ENCODE measurements around the gene NT5C1B.

Gene NT5C1B

GRCh38 chr2:18603854-18604530 is 14.6 kb upstream of the NT5C1B start:
- H3K4me2 ChIP-seq: no peak overlapping the region
- peaks cover 14% of the 10 kb centered on the region for H3K4me1 ChIP-seq
- H3K27ac ChIP-seq: no peak overlapping the region
- no peaks in the 10 kb centered on the region for H3K36me3 ChIP-seq
- H4K20me1 ChIP-seq: no peaks in the 10 kb centered on the region
- no peak overlapping the region for H3K9ac ChIP-seq
- TF ChIP-seq Cebpa-rat (IDR thresholded peaks at IDR 0.05): no peak
- H3K4me3 ChIP-seq: no peak overlapping the region
- H3K27me3 ChIP-seq: no peaks in the 10 kb centered on the region
- no peaks in the 10 kb centered on the region for H3K9me3 ChIP-seq

GRCh38 chr2:18602298-18602697 is 12.9 kb upstream of the NT5C1B start:
- H3K4me1 ChIP-seq: peaks cover 31% of the 10 kb centered on the region
- TF ChIP-seq Cebpa-rat (IDR thresholded peaks at IDR 0.05): no peak

GRCh38 chr2:18600255-18600613 is 10.9 kb upstream of the NT5C1B start:
- Histone ChIP-seq H3K4me1 (peaks cover 35% of the 10 kb centered on the region), H3K4me3 (no peak overlapping the region), H3K9ac (no peak overlapping the region), H3K4me2 (0 out of 2 replicates have a peak overlapping the region, but pooled peaks have one; percentile 15), H4K20me1 (no peaks in the 10 kb centered on the region), H3K9me3 (no peaks in the 10 kb centered on the region), H3K27me3 (no peaks in the 10 kb centered on the region), H3K36me3 (no peaks in the 10 kb centered on the region), H3K27ac (no peak overlapping the region)
- no peak for TF ChIP-seq Cebpa-rat (IDR thresholded peaks at IDR 0.05)

More at GRCh38 chr2:18602298-18602697, 12.9 kb upstream of the NT5C1B start:
- Histone ChIP-seq H3K9me3 (no peaks in the 10 kb centered on the region), H3K27ac (no peak overlapping the region), H3K27me3 (no peaks in the 10 kb centered on the region), H3K9ac (no peak overlapping the region), H3K36me3 (no peaks in the 10 kb centered on the region), H3K4me3 (no peak overlapping the region), H3K4me2 (no peak overlapping the region), H4K20me1 (no peaks in the 10 kb centered on the region)

- Histone ChIP-seq H3K4me1 (peaks cover 35% of the 10 kb centered on the region), H3K4me2 (peak overlapping the region; percentile 66), H3K27ac (no peak overlapping the region), H3K9me3 (no peaks in the 10 kb centered on the region), H3K36me3 (no peaks in the 10 kb centered on the region), H3K4me3 (no peak overlapping the region), H3K9ac (no peak overlapping the region), H3K27me3 (no peaks in the 10 kb centered on the region), H4K20me1 (no peaks in the 10 kb centered on the region)
- TF ChIP-seq Cebpa-rat (IDR thresholded peaks at IDR 0.05): no peak
These were observed 10.3 kb upstream of the NT5C1B start for GRCh38 chr2:18599509-18600254.

GRCh38 chr2:18598848-18599484 is 9.6 kb upstream of the NT5C1B start:
- peak overlapping the region; percentile 39; the same call in 1 of the 2 replicates for H3K27ac ChIP-seq
- peak overlapping the region; percentile 66 for H3K4me2 ChIP-seq
- H3K27me3 ChIP-seq: no peaks in the 10 kb centered on the region
- H4K20me1 ChIP-seq: no peaks in the 10 kb centered on the region
- H3K4me3 ChIP-seq: no peak overlapping the region
- H3K9me3 ChIP-seq: no peaks in the 10 kb centered on the region
- peaks cover 35% of the 10 kb centered on the region for H3K4me1 ChIP-seq
- H3K36me3 ChIP-seq: no peaks in the 10 kb centered on the region
- H3K9ac ChIP-seq: no peak overlapping the region
- no peak for TF ChIP-seq Cebpa-rat (IDR thresholded peaks at IDR 0.05)

GRCh38 chr2:18597618-18598017 is 8.2 kb upstream of the NT5C1B start:
- Histone ChIP-seq H3K4me2 (peak overlapping the region; percentile 66), H3K27ac (no peak overlapping the region), H4K20me1 (no peaks in the 10 kb centered on the region), H3K36me3 (no peaks in the 10 kb centered on the region), H3K9me3 (no peaks in the 10 kb centered on the region), H3K4me1 (peaks cover 35% of the 10 kb centered on the region), H3K9ac (no peak overlapping the region), H3K4me3 (no peak overlapping the region), H3K27me3 (no peaks in the 10 kb centered on the region)
- no peak for TF ChIP-seq Cebpa-rat (IDR thresholded peaks at IDR 0.05)

- no peaks in the 10 kb centered on the region for H3K9me3 ChIP-seq
- H3K4me1 ChIP-seq: peaks cover 35% of the 10 kb centered on the region
- H3K36me3 ChIP-seq: no peaks in the 10 kb centered on the region
- no peak overlapping the region for H3K4me2 ChIP-seq
- H3K27ac ChIP-seq: no peak overlapping the region
- no peaks in the 10 kb centered on the region for H4K20me1 ChIP-seq
- no peak overlapping the region for H3K4me3 ChIP-seq
- H3K9ac ChIP-seq: no peak overlapping the region
- TF ChIP-seq Cebpa-rat (IDR thresholded peaks at IDR 0.05): no peak
- no peaks in the 10 kb centered on the region for H3K27me3 ChIP-seq
These were observed 7.6 kb upstream of the NT5C1B start for GRCh38 chr2:18596993-18597392.

- H3K9ac ChIP-seq: no peak overlapping the region
- no peaks in the 10 kb centered on the region for H4K20me1 ChIP-seq
- H3K36me3 ChIP-seq: no peaks in the 10 kb centered on the region
- TF ChIP-seq Cebpa-rat (IDR thresholded peaks at IDR 0.05): no peak
- no peaks in the 10 kb centered on the region for H3K9me3 ChIP-seq
- peaks cover 16% of the 10 kb centered on the region for H3K4me1 ChIP-seq
- H3K27ac ChIP-seq: no peak overlapping the region
- H3K4me3 ChIP-seq: no peak overlapping the region
- H3K27me3 ChIP-seq: no peaks in the 10 kb centered on the region
- H3K4me2 ChIP-seq: no peak overlapping the region
These were observed 4.1 kb upstream of the NT5C1B start for GRCh38 chr2:18593496-18593895.

GRCh38 chr2:18592372-18592771 is 3.0 kb upstream of the NT5C1B start:
- no peak overlapping the region for H3K9ac ChIP-seq
- H3K9me3 ChIP-seq: no peaks in the 10 kb centered on the region
- H3K27me3 ChIP-seq: no peaks in the 10 kb centered on the region
- no peak overlapping the region for H3K4me3 ChIP-seq
- TF ChIP-seq Cebpa-rat (IDR thresholded peaks at IDR 0.05): no peak
- no peaks in the 10 kb centered on the region for H3K36me3 ChIP-seq
- H3K4me2 ChIP-seq: no peak overlapping the region
- H3K4me1 ChIP-seq: peaks cover 5% of the 10 kb centered on the region
- H3K27ac ChIP-seq: no peak overlapping the region
- no peaks in the 10 kb centered on the region for H4K20me1 ChIP-seq

GRCh38 chr2:18588802-18589201 is 567 bp downstream of the NT5C1B start:
- H3K9ac ChIP-seq: no peak overlapping the region
- H3K4me3 ChIP-seq: no peak overlapping the region
- peaks cover 7% of the 10 kb centered on the region; the same call in 1 of the 2 replicates for H3K9me3 ChIP-seq
- peaks cover 7% of the 10 kb centered on the region; the same call in 1 of the 2 replicates for H3K4me1 ChIP-seq
- H3K36me3 ChIP-seq: no peaks in the 10 kb centered on the region
- no peak overlapping the region for H3K4me2 ChIP-seq
- no peak for TF ChIP-seq Cebpa-rat (IDR thresholded peaks at IDR 0.05)
- H3K27me3 ChIP-seq: no peaks in the 10 kb centered on the region
- H4K20me1 ChIP-seq: no peaks in the 10 kb centered on the region
- no peak overlapping the region for H3K27ac ChIP-seq
